ENCODE data around the gene MRPL28.
"Not testable (repeated sequence)": the region's sequence is repeated elsewhere in the genome, so short reads cannot be mapped to it uniquely, and the experiment has no call there.

The MRPL28 gene

GRCh38 chr16:333406-334094 is 36.8 kb downstream of the MRPL28 start:
- TF ChIP-seq CTCF (IDR thresholded peaks at IDR 0.05; ENCODE audit: control insufficient read depth, extremely low read depth, insufficient read depth): no peak
- H3K4me3 ChIP-seq (ENCODE audit: low read depth, low read length): no peak overlapping the region
- no peak for DNase-seq (ENCODE audit: low read depth)

DNA sequence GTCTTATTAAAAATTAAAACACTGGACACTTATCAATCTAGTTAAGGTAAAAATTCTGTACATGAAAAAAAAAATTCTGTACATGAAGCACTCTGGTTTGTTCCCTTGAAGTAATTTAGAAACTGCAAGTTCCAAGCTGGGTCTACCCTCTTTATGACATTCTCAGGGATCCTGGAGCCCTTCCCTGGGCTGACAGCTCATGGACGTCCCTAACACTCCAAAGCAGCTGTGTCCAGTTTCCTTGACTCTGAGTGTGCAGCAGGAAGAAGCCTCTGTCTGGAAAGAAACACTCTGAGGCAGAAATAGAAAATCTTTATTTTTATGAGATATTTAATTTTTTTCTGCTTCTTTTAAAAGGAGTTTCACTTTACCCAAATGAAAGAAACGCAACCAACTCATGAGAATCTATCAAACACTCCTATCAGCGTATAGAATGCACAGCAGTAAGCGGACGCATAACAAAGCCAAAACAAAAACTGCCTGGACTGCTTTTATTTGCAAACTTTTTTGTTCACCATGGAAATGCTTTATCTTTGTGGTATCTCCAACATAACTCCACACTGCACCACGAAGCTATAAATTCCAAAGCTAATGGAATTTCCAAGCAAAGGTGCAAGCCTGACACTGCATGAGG is 39.0 kb downstream of the MRPL28 start:
- not testable (repeated sequence) for H3K4me3 ChIP-seq (ENCODE audit: low read depth, low read length); DNase-seq (ENCODE audit: low read depth)

DNA sequence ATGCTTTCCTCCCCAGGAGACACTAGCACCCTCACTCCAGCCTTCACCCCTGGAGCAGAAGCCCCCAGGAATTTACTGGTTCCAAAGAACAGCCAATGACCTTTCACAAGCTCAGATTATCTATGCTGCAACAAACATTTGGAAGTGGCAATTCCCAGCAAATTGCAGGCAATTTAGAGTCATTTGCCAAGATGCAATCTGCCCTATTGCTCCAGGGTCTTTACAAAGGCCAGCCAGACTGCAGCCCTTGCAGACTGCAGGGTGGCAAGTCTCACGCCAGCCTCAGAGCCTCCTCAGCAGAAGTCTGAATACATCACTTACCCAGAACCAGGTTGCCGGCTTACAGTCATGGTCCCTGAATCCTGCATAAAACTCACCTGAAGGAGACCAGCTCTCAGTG is 39.6 kb downstream of the MRPL28 start:
- no peak for DNase-seq (ENCODE audit: low read depth)
- H3K4me3 ChIP-seq (ENCODE audit: low read depth, low read length): no peak overlapping the region
- TF ChIP-seq CTCF (IDR thresholded peaks at IDR 0.05; ENCODE audit: control insufficient read depth, extremely low read depth, insufficient read depth): no peak

DNA sequence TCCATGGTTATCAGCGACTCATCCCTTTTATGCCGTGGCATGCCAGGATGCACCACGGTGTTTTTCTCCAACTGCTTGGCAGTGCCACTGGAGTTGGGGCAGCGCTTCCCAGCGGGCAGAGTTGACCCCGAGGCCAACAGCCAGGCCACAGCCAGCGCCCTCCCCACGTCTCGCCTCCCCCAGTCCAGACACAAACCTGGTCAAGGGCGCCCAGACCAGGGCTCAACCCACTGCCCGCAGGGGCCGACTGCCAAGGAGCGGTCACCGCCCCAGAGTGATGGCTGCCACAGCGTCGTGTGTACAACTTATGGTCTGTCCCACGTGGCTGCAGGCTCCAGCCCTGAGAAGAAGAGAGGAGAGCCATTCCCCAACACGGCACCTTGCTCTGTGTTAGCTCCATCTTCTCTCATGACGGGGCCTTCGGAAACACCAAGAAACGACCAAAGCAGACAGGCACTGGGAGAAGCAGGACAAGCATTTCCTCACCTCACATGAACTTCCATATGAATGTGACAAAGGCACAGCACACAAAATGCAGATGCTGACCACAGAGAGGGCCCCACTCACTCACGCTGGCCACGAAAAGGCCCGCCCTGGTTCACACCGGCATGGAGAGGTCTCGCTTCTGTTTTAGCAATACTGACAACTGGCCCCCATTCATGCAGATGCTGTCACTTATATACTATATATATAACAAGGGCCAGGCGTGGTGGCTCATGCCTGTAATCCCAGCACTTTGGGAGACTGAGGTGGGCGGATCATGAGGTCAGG is 44.8 kb downstream of the MRPL28 start:
- H3K4me3 ChIP-seq (ENCODE audit: low read depth, low read length): no peak overlapping the region
- no peak for TF ChIP-seq CTCF (IDR thresholded peaks at IDR 0.05; ENCODE audit: control insufficient read depth, extremely low read depth, insufficient read depth)

GRCh38 chr16:324451-325334 is 45.6 kb downstream of the MRPL28 start:
- no peak overlapping the region for H3K4me3 ChIP-seq (ENCODE audit: low read depth, low read length)
- TF ChIP-seq CTCF (IDR thresholded peaks at IDR 0.05; ENCODE audit: control insufficient read depth, extremely low read depth, insufficient read depth): no peak
- no peak for DNase-seq (ENCODE audit: low read depth)

More for the DNA sequence above, 44.8 kb downstream of the MRPL28 start:
- no peak for DNase-seq (ENCODE audit: low read depth)

- H3K4me3 ChIP-seq (ENCODE audit: low read depth, low read length): no peak overlapping the region
Observed at GRCh38 chr16:324201-324450, 46.2 kb downstream of the MRPL28 start.

More at GRCh38 chr16:324201-324450, 46.2 kb downstream of the MRPL28 start:
- no peak for TF ChIP-seq CTCF (IDR thresholded peaks at IDR 0.05; ENCODE audit: control insufficient read depth, extremely low read depth, insufficient read depth)
- DNase-seq (ENCODE audit: low read depth): no peak

All from LNCaP clone FGC (cell line).